GM10847 (cell line): ENCODE measurements around the gene EFCAB9.

Source experiments
- POLR2A ChIP-seq: IDR thresholded peaks from 2 replicates; pipeline ENCODE4 v1.6.1; 2011; ENCODE audit not compliant: insufficient read length; ENCODE audit errors: extremely low read depth

EFCAB9 gene

GRCh38 chr5:172199446-172199845, 5.5 kb downstream of the EFCAB9 start:
- no peak for TF ChIP-seq POLR2A

DNA sequence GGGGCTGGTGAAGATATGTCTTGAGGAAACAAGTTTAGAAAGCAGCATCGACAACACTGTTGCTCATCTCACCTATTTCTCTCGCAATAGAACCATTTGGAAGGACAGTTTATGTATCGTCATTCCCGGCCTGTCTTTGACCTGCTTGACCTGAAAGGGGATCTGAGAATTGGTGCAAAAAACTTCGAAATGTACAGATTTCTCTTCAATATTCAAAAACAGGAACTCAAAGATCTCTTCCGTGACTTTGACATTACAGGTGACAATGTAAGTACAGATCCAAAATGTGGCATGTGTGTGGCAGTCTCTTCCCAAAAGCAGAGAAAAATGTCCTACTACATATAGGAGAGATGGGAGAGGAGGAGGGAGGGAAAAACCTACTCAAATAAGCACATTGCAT, 6.5 kb downstream of the EFCAB9 start:
- TF ChIP-seq POLR2A = no peak

DNA sequence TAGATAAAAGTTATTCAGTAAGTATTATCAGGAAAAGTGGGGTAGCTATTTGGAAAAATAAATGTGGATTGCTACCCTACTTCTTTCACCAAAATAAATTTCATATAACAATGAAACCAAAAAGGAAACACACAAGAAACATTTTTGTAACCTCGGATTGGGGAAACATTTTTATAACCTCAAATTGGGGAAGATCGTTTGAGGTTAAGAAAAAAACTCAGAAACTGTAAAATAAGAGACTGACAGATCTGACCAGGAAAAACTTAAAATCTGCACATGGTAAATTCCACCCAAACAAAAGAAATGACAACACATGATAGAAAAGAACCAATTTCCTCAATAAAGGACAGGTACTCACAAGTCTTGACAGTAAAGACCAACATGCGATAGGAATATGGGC, 13.5 kb downstream of the EFCAB9 start:
- no peak for TF ChIP-seq POLR2A

GRCh38 chr5:172209714-172210113, 15.7 kb downstream of the EFCAB9 start:
- TF ChIP-seq POLR2A = no peak

- no peak for TF ChIP-seq POLR2A
Observed at GRCh38 chr5:172211676-172212075, 17.7 kb downstream of the EFCAB9 start.

DNA sequence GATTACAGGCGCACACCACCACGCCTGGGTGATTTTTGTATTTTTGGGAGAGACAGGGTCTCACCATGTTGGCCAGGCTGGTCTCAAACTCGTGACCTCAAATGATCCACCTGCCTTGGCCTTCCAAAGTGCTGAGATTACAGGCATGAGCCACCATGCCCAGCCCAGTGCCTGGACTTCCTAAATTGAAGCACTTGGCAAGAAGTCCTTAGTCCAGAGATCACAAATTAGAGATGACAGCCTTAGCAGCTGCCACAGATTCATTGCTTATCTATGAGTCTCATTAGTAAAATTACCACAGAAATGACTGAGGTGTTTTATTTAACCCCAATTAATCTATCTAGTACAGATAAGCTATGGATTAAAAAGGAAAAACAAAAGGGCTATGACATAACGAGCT, 19.2 kb downstream of the EFCAB9 start:
- no peak for TF ChIP-seq POLR2A

DNA sequence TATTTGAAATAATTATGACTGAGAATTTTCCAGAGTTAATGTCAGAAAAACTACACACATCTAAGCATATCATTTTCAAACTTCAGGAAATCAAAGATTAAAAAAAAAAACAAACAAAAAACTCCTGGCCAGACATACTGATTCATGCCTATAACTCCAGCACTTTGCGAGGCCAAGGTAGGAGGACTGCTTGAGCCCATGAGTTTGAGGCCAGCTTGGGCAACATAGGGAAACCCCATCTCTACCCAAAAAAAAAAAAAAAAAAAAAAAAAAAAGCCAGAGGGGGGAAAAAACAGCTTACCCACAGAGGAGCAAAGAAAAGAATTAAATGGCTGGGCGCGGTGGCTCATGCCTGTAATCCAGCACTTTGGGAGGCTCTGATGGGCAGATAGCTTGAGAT, 22.4 kb downstream of the EFCAB9 start:
- TF ChIP-seq POLR2A = no peak

GRCh38 chr5:172219296-172219695, 25.3 kb downstream of the EFCAB9 start:
- no peak for TF ChIP-seq POLR2A

GRCh38 chr5:172223901-172224873, 30.2 kb downstream of the EFCAB9 start:
- no peak for TF ChIP-seq POLR2A

DNA sequence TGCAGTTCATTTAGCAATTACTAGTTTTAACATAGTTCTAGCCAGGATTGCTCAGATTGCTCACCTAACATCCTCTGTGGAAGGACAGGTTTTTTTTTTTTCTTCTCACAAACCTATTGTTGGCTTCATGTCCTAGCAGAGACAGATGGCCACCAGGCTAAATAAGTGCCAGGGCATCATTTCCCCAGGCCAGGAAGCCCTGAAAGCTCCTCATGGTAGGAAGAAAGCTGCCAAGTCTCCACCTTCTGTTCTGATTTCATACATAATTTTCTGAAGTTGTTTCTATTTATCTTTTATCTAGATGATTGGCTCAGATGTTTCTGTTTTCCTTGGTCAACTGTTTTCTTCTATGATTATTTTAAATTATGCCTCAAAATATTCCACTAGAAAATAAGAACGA, 31.0 kb downstream of the EFCAB9 start:
- TF ChIP-seq POLR2A = no peak

- TF ChIP-seq POLR2A = no peak
Observed at GRCh38 chr5:172229904-172230303, 35.9 kb downstream of the EFCAB9 start.

DNA sequence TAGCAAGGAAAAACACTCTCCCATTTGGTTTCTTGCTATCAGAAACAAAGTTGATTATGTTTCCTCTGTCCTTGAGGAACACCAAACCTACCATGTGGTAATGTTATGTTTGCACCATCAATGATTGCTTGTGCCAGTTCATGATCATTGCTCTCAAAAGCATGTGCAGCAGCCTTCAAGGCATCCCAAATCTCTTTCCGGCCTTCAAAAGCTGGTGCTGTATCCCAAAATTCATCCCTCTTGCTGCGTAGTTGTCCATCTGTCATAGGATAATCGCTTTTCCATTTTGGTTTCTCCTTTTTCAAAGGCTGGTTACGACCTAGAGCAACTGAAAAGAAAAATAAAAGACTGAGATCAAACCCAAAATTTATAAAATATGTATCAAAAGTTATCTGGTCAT, 40.1 kb downstream of the EFCAB9 start:
- no peak for TF ChIP-seq POLR2A

GRCh38 chr5:172235132-172235780, 41.3 kb downstream of the EFCAB9 start:
- no peak for TF ChIP-seq POLR2A

- TF ChIP-seq POLR2A = no peak
Observed at GRCh38 chr5:172235827-172236736, 42.1 kb downstream of the EFCAB9 start.

GRCh38 chr5:172238334-172238733, 44.4 kb downstream of the EFCAB9 start:
- no peak for TF ChIP-seq POLR2A
